Osteoblast (primary cell): ENCODE data around the gene PIP5K1B. TPM values are rescaled to one million over a fixed set of nuclear protein-coding genes. Genes with fewer than 3 reads are reported as not detected.

Source experiments
- DNase-seq: peaks from one replicate; pipeline ENCODE4 v3.0.0; 2011; ENCODE audit warnings: low spot score, mixed read lengths; ENCODE audit not compliant: insufficient read length; ENCODE audit errors: missing footprints
- H2AFZ ChIP-seq: 2 replicates; pipeline ENCODE4 v1.6.0; 2011; ENCODE audit warnings: mild to moderate bottlenecking, low read length
- H3K27ac ChIP-seq: 2 replicates; pipeline ENCODE4 v1.5.1; 2011; ENCODE audit warnings: mild to moderate bottlenecking, low read depth, low read length, moderate library complexity
- H3K27me3 ChIP-seq: 2 replicates; pipeline ENCODE4 v1.6.0; 2012; ENCODE audit warnings: mild to moderate bottlenecking, control low read depth, inconsistent platforms, low read length, moderate library complexity; ENCODE audit not compliant: insufficient read depth
- H3K36me3 ChIP-seq: 2 replicates; pipeline ENCODE4 v1.5.1; 2011; ENCODE audit warnings: mild to moderate bottlenecking, low read length, control low read depth, moderate library complexity; ENCODE audit not compliant: insufficient read depth
- H3K4me1 ChIP-seq: 2 replicates; pipeline ENCODE4 v1.5.1; 2011; ENCODE audit warnings: mild to moderate bottlenecking, low read length, control low read depth, moderate library complexity; ENCODE audit not compliant: insufficient read depth
- H3K4me2 ChIP-seq: 2 replicates; pipeline ENCODE4 v1.6.0; 2011; ENCODE audit warnings: mild to moderate bottlenecking, low read length; ENCODE audit not compliant: insufficient read depth
- H3K4me3 ChIP-seq: fragments of 200-600 bp; sonication (generic); 3 replicates; pipeline ENCODE4 v1.5.1; 2012; ENCODE audit warnings: mild to moderate bottlenecking, low read length, inconsistent platforms; ENCODE audit not compliant: insufficient read depth
- H3K79me2 ChIP-seq: 2 replicates; pipeline ENCODE4 v1.6.0; 2012; ENCODE audit warnings: mild to moderate bottlenecking, low read length, control low read depth, inconsistent platforms; ENCODE audit not compliant: insufficient read depth
- H3K9me3 ChIP-seq: 2 replicates; pipeline ENCODE4 v1.5.1; 2011; ENCODE audit warnings: low read depth, low read length, control low read depth
- H4K20me1 ChIP-seq: 2 replicates; pipeline ENCODE4 v1.6.0; 2012; ENCODE audit warnings: mild to moderate bottlenecking, low read length, control low read depth; ENCODE audit not compliant: insufficient read depth
- CTCF ChIP-seq: IDR thresholded peaks from 2 replicates; pipeline ENCODE4 v1.5.1; 2011; ENCODE audit warnings: mild to moderate bottlenecking, low read depth, low read length, moderate library complexity; ENCODE audit errors: extremely low read depth
- total RNA-seq: library from RNA; depleted of rRNA; stranded (reverse); fragments of >200 nt; gene quantifications from 2 replicates; pipeline ENCODE4 v1.2.3, GENCODE V29; 2012

The PIP5K1B gene
- total RNA-seq, 1 donor: not detected

- Histone ChIP-seq H3K36me3 (no peaks in the 10 kb centered on the region), H3K4me2 (no peak overlapping the region), H3K27ac (no peak overlapping the region), H3K4me3 (no peak overlapping the region), H3K27me3 (no peaks in the 10 kb centered on the region), H3K9me3 (no peaks in the 10 kb centered on the region), H3K4me1 (no peaks in the 10 kb centered on the region), H2AFZ (no peak overlapping the region), H4K20me1 (no peaks in the 10 kb centered on the region), H3K79me2 (no peaks in the 10 kb centered on the region)
- no peak for DNase-seq
- no peak for TF ChIP-seq CTCF
Measured at GRCh38 chr9:69029535-69029934, 324.5 kb downstream of the PIP5K1B start.

- H3K27ac ChIP-seq: no peak overlapping the region
- peak overlapping the region; percentile 34 for H2AFZ ChIP-seq
- H3K9me3 ChIP-seq: no peaks in the 10 kb centered on the region
- no peaks in the 10 kb centered on the region for H4K20me1 ChIP-seq
- no peaks in the 10 kb centered on the region for H3K36me3 ChIP-seq
- DNase-seq: no peak
- H3K4me3 ChIP-seq: no peak overlapping the region
- TF ChIP-seq CTCF: no peak
- H3K4me2 ChIP-seq: no peak overlapping the region
- H3K79me2 ChIP-seq: peaks cover 2% of the 10 kb centered on the region
- H3K4me1 ChIP-seq: no peaks in the 10 kb centered on the region
- no peaks in the 10 kb centered on the region for H3K27me3 ChIP-seq
Measured at GRCh38 chr9:69030851-69031645, 326.0 kb downstream of the PIP5K1B start.

- Histone ChIP-seq H3K36me3 (no peaks in the 10 kb centered on the region), H3K27ac (no peak overlapping the region), H4K20me1 (no peaks in the 10 kb centered on the region), H3K4me3 (no peak overlapping the region), H3K4me2 (no peak overlapping the region), H3K27me3 (no peaks in the 10 kb centered on the region), H3K79me2 (peaks cover 24% of the 10 kb centered on the region), H3K9me3 (no peaks in the 10 kb centered on the region), H2AFZ (no peak overlapping the region), H3K4me1 (no peaks in the 10 kb centered on the region)
- no peak for DNase-seq
- TF ChIP-seq CTCF: no peak
Measured at GRCh38 chr9:69034071-69034470, 329.0 kb downstream of the PIP5K1B start.

GRCh38 chr9:69035438-69036308 lies 330.6 kb downstream of the PIP5K1B start, which contains the start of gene FXN:
FXN (plus strand) TSS chr9:69035752; CDS start chr9:69035783, 31 bp downstream.
- peak; percentile 95 for TF ChIP-seq CTCF
- Histone ChIP-seq H3K4me3 (peak within 1 kb of the TSS; percentile 98), H3K4me1 (no peaks in the 10 kb centered on the region), H3K4me2 (peak within 1 kb of the TSS; percentile 92), H3K27ac (peak within 1 kb of the TSS; percentile 60), H2AFZ (peak within 1 kb of the TSS; percentile 99), H4K20me1 (no peaks in the 10 kb centered on the region), H3K36me3 (no peaks in the 10 kb centered on the region), H3K27me3 (no peaks in the 10 kb centered on the region), H3K9me3 (no peaks in the 10 kb centered on the region), H3K79me2 (peaks cover 35% of the 10 kb centered on the region)
- peak; percentile 98 for DNase-seq
